Tibial artery (tissue), 4 donors: ENCODE measurements around the gene KCTD16.

ENCODE experiments used
- DNase-seq, 2 donors: peaks; one replicate each; pipeline ENCODE4 v3.0.0-alpha.2; 2019
- H3K27ac ChIP-seq, 2 donors: fragments of 200-600 bp; sonication (generic) in 1 of 2; 1 replicate in 1 of 2; 2 replicates in 1 of 2; pipeline ENCODE4 v1.5.1; 2018 to 2019; ENCODE audit warnings: mild to moderate bottlenecking in 1 of 2
- H3K27me3 ChIP-seq, 2 donors: fragments of 200-600 bp; sonication (generic) in 1 of 2; one replicate each; pipeline versions ENCODE4 v1.5.1 to v1.6.0; 2016 to 2019
- H3K36me3 ChIP-seq, 3 donors: fragments of 200-600 bp; sonication (generic) in 2 of 3; one replicate each; pipeline ENCODE4 v1.5.1; 2016 to 2019; ENCODE audit warnings: mild to moderate bottlenecking in 2 of 3
- H3K4me1 ChIP-seq, 4 donors: fragments of 200-600 bp; sonication (generic) in 2 of 4; 1 replicate in 3 of 4; 2 replicates in 1 of 4; pipeline ENCODE4 v1.5.1; 2016 to 2019
- H3K4me3 ChIP-seq, 2 donors: fragments of 200-600 bp; sonication (generic) in 1 of 2; 1 replicate in 1 of 2; 2 replicates in 1 of 2; pipeline ENCODE4 v1.5.1; 2018 to 2019; ENCODE audit warnings: mild to moderate bottlenecking in 2 of 2
- H3K9me3 ChIP-seq, 3 donors: fragments of 200-600 bp; sonication (generic) in 1 of 3; one replicate each; pipeline ENCODE4 v1.5.1; 2016 to 2019
- CTCF ChIP-seq, 2 experiments: fragments of 200-600 bp in 1 of 2; fragments of 450-650 bp in 1 of 2; IDR thresholded peaks; one replicate each; pipeline ENCODE4 v1.5.1; 2017 to 2019; ENCODE audit warnings: antibody characterized with exemption in 2 of 2, mild to moderate bottlenecking in 1 of 2, moderate library complexity in 1 of 2
- intact Hi-C: fragments of 100-400 bp; cut with DNase I; formaldehyde crosslinking; loops from one replicate; pipeline ENCODE4 v1.15.0; 2023; ENCODE audit warnings: low total_unique reads

Gene KCTD16

GRCh38 chr5:144318460-144318859 lies 147.8 kb downstream of the KCTD16 start:
- H3K27ac ChIP-seq = no peak overlapping the region
- no peaks in the 10 kb centered on the region for H3K9me3 ChIP-seq
- no peaks in the 10 kb centered on the region for H3K27me3 ChIP-seq
- H3K4me1 ChIP-seq = no peaks in the 10 kb centered on the region
- H3K4me3 ChIP-seq = no peak overlapping the region
- intact Hi-C loops = no loop called here
- no peak for TF ChIP-seq CTCF (IDR thresholded peaks at IDR 0.05)
- DNase-seq = no peak
- H3K36me3 ChIP-seq = no peaks in the 10 kb centered on the region

- no peak for DNase-seq
- Histone ChIP-seq H3K36me3 (no peaks in the 10 kb centered on the region), H3K27me3 (no peaks in the 10 kb centered on the region), H3K4me3 (no peak overlapping the region), H3K9me3 (no peaks in the 10 kb centered on the region), H3K4me1 (no peaks in the 10 kb centered on the region), H3K27ac (no peak overlapping the region)
- intact Hi-C loops = no loop called here
- TF ChIP-seq CTCF (IDR thresholded peaks at IDR 0.05) = no peak
These were observed 152.5 kb downstream of the KCTD16 start for GRCh38 chr5:144323181-144323580.

GRCh38 chr5:144325532-144325931 lies 154.9 kb downstream of the KCTD16 start:
- Histone ChIP-seq H3K9me3 (no peaks in the 10 kb centered on the region), H3K27ac (no peak overlapping the region), H3K36me3 (no peaks in the 10 kb centered on the region), H3K27me3 (no peaks in the 10 kb centered on the region), H3K4me1 (no peaks in the 10 kb centered on the region), H3K4me3 (no peak overlapping the region)
- no peak for TF ChIP-seq CTCF (IDR thresholded peaks at IDR 0.05)
- DNase-seq = no peak
- intact Hi-C loops = no loop called here

- Histone ChIP-seq H3K9me3 (no peaks in the 10 kb centered on the region), H3K4me1 (no peaks in the 10 kb centered on the region), H3K4me3 (no peak overlapping the region), H3K36me3 (no peaks in the 10 kb centered on the region), H3K27ac (no peak overlapping the region), H3K27me3 (no peaks in the 10 kb centered on the region)
- no peak for DNase-seq
- intact Hi-C loops = no loop called here
- no peak for TF ChIP-seq CTCF (IDR thresholded peaks at IDR 0.05)
These were observed 157.8 kb downstream of the KCTD16 start for GRCh38 chr5:144328494-144328893.

GRCh38 chr5:144328980-144329379 lies 158.3 kb downstream of the KCTD16 start:
- intact Hi-C loops = no loop called here
- no peak overlapping the region for H3K4me3 ChIP-seq
- no peak for TF ChIP-seq CTCF (IDR thresholded peaks at IDR 0.05)
- H3K9me3 ChIP-seq = no peaks in the 10 kb centered on the region
- H3K27me3 ChIP-seq = no peaks in the 10 kb centered on the region
- no peaks in the 10 kb centered on the region for H3K4me1 ChIP-seq
- no peaks in the 10 kb centered on the region for H3K36me3 ChIP-seq
- no peak overlapping the region for H3K27ac ChIP-seq
- no peak for DNase-seq

- H3K27ac ChIP-seq = no peak overlapping the region
- intact Hi-C loops = no loop called here
- no peaks in the 10 kb centered on the region for H3K9me3 ChIP-seq
- no peaks in the 10 kb centered on the region for H3K36me3 ChIP-seq
- no peaks in the 10 kb centered on the region for H3K27me3 ChIP-seq
- H3K4me3 ChIP-seq = no peak overlapping the region
- no peaks in the 10 kb centered on the region for H3K4me1 ChIP-seq
- no peak for TF ChIP-seq CTCF (IDR thresholded peaks at IDR 0.05)
- DNase-seq = no peak
These were observed 159.0 kb downstream of the KCTD16 start for GRCh38 chr5:144329681-144330080.
